Thoracic aorta (tissue), 2 donors: ENCODE measurements around the gene FRMD5. TPM values are rescaled to one million over a fixed set of nuclear protein-coding genes. Genes with fewer than 3 reads are reported as not detected.

Experiments used
- ATAC-seq: fragments of 150-250 bp; one replicate; pipeline ENCODE4 v1.8.0; 2017; ENCODE audit warnings: low read depth; ENCODE audit not compliant: insufficient number of reproducible peaks, low FRiP score
- DNase-seq: peaks from one replicate; pipeline ENCODE4 v3.0.0-alpha.2; 2020; ENCODE audit warnings: low spot score
- H3K27ac ChIP-seq, 2 donors: fragments of 200-600 bp; sonication (generic); 1 replicate in 1 of 2; 2 replicates in 1 of 2; pipeline ENCODE4 v1.5.1; 2016; ENCODE audit warnings: mild to moderate bottlenecking in 2 of 2, moderate library complexity in 2 of 2
- H3K27me3 ChIP-seq: fragments of 200-600 bp; sonication (generic); replicated peaks from 2 replicates; pipeline ENCODE4 v1.6.0; 2016; ENCODE audit warnings: mild to moderate bottlenecking; ENCODE audit not compliant: insufficient read depth
- H3K36me3 ChIP-seq: fragments of 200-600 bp; sonication (generic); one replicate; pipeline ENCODE4 v1.5.1; 2016
- H3K4me1 ChIP-seq, 2 donors: fragments of 200-600 bp; sonication (generic); 1 replicate in 1 of 2; 2 replicates in 1 of 2; pipeline versions ENCODE4 v1.5.1 to v1.6.0; 2016; ENCODE audit warnings: low read depth in 2 of 2, mild to moderate bottlenecking in 1 of 2; ENCODE audit not compliant: control insufficient read depth in 1 of 2
- H3K4me3 ChIP-seq: fragments of 200-600 bp; sonication (generic); 2 replicates; pipeline ENCODE4 v1.5.1; 2016; ENCODE audit warnings: mild to moderate bottlenecking
- H3K9me3 ChIP-seq: fragments of 200-600 bp; sonication (generic); 2 replicates; pipeline ENCODE4 v1.5.1; 2016
- total RNA-seq, 2 donors: library from RNA; depleted of rRNA; stranded (reverse); fragments of >200 nt; gene quantifications; one replicate each; pipeline versions ENCODE4 v1.1.0 to v1.2.3, GENCODE V29; 2016
- TF ChIP-seq, protein P1 (sequence below): fragments of 200-600 bp; sonication (generic); IDR thresholded peaks from one replicate; pipeline ENCODE4 v1.5.1; 2019; ENCODE audit warnings: antibody characterized with exemption

The FRMD5 gene
- total RNA-seq, 2 donors from 2014 or later = 0.27 TPM; not detected in 1

DNA sequence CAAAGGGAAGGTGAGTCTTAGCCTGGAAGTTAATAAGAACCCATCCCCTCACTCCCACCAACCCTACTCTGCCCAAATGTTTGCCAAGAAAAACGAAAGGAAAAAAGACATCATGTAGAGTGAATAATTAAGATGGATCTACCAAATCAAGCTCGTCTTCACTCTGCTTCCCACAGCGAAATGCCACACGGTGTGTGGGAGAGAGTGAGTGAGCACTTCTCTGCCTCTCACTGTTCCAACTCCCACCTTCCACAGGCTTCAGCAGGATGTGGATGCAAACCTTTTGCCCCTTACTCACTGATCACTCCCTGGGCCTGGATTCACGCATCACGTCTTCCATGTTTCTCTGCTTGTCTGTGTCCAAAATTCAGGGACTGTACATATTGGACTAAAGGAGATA lies 282.9 kb downstream of the FRMD5 start:
- peaks cover 16% of the 10 kb centered on the region in 2 donors for H3K4me1 ChIP-seq
- H3K27ac ChIP-seq = no peak overlapping the region
- H3K27me3 ChIP-seq = no peaks in the 10 kb centered on the region
- no peaks in the 10 kb centered on the region for H3K9me3 ChIP-seq
- no peak for DNase-seq
- H3K4me3 ChIP-seq = no peak overlapping the region
- TF ChIP-seq, protein P1, sequence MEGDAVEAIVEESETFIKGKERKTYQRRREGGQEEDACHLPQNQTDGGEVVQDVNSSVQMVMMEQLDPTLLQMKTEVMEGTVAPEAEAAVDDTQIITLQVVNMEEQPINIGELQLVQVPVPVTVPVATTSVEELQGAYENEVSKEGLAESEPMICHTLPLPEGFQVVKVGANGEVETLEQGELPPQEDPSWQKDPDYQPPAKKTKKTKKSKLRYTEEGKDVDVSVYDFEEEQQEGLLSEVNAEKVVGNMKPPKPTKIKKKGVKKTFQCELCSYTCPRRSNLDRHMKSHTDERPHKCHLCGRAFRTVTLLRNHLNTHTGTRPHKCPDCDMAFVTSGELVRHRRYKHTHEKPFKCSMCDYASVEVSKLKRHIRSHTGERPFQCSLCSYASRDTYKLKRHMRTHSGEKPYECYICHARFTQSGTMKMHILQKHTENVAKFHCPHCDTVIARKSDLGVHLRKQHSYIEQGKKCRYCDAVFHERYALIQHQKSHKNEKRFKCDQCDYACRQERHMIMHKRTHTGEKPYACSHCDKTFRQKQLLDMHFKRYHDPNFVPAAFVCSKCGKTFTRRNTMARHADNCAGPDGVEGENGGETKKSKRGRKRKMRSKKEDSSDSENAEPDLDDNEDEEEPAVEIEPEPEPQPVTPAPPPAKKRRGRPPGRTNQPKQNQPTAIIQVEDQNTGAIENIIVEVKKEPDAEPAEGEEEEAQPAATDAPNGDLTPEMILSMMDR = no peak
- no peaks in the 10 kb centered on the region for H3K36me3 ChIP-seq
- no peak for ATAC-seq

GRCh38 chr15:43911235-43911781 lies 283.8 kb downstream of the FRMD5 start:
- TF ChIP-seq, protein P1 = no peak
- no peaks in the 10 kb centered on the region for H3K9me3 ChIP-seq
- peaks cover 16% of the 10 kb centered on the region in 2 donors for H3K4me1 ChIP-seq
- H3K4me3 ChIP-seq = no peak overlapping the region
- no peak overlapping the region for H3K27ac ChIP-seq
- no peaks in the 10 kb centered on the region for H3K36me3 ChIP-seq
- DNase-seq (no peak), ATAC-seq (peak; percentile 27)
- no peaks in the 10 kb centered on the region for H3K27me3 ChIP-seq

- Histone ChIP-seq H3K27me3 (no peaks in the 10 kb centered on the region), H3K27ac (no peak overlapping the region), H3K4me1 (peaks cover 8 to 13% of the 10 kb centered on the region in 2 donors), H3K9me3 (no peaks in the 10 kb centered on the region), H3K4me3 (no peak overlapping the region), H3K36me3 (no peaks in the 10 kb centered on the region)
- ATAC-seq (no peak), DNase-seq (no peak)
- TF ChIP-seq, protein P1 = no peak
These were observed 286.5 kb downstream of the FRMD5 start for GRCh38 chr15:43908516-43909050.

- DNase-seq (no peak), ATAC-seq (no peak)
- H3K27me3 ChIP-seq = no peaks in the 10 kb centered on the region
- no peaks in the 10 kb centered on the region for H3K36me3 ChIP-seq
- no peaks in the 10 kb centered on the region for H3K4me1 ChIP-seq
- no peak overlapping the region for H3K4me3 ChIP-seq
- no peak overlapping the region for H3K27ac ChIP-seq
- TF ChIP-seq, protein P1 = no peak
- no peaks in the 10 kb centered on the region for H3K9me3 ChIP-seq
These were observed 289.3 kb downstream of the FRMD5 start for GRCh38 chr15:43905755-43906154.

DNA sequence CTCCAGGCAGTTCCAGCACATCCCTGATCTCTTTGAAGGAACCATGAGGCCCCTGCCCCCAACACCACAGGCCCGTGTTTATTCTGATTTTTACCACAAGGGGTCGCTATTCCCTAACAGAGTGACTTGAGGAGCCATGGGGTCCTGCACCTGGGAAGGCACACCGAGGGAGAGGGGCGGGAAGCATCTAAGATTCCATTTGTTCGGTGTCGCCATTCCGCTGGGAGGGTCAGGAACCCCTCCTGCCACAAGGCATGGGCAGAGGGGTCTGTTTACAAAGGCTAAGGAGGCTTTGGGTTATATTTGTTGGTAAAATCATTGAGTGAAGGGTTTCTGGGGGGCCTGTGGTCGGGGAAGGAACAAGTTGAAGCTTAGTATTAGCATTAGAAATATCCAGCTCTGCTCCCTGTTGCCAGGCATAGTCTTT lies 291.2 kb downstream of the FRMD5 start:
- no peaks in the 10 kb centered on the region for H3K4me1 ChIP-seq
- DNase-seq (no peak), ATAC-seq (peak; percentile 25)
- TF ChIP-seq, protein P1 = peak; percentile 90
- no peak overlapping the region for H3K27ac ChIP-seq
- no peak overlapping the region for H3K4me3 ChIP-seq
- H3K36me3 ChIP-seq = no peaks in the 10 kb centered on the region
- no peaks in the 10 kb centered on the region for H3K27me3 ChIP-seq
- no peaks in the 10 kb centered on the region for H3K9me3 ChIP-seq
